Hepatocyte (in vitro differentiated cells): ENCODE data around the gene MAG. TPM values are rescaled to one million over a fixed set of nuclear protein-coding genes. Genes with fewer than 3 reads are reported as not detected.

ENCODE experiments used
- DNase-seq: peaks from one replicate; pipeline ENCODE4 v3.0.0-alpha.2; 2016; ENCODE audit warnings: low spot score
- H2AFZ ChIP-seq: fragments of 200-600 bp; sonication (generic); 2 replicates; pipeline ENCODE4 v1.6.0; 2016; ENCODE audit warnings: antibody characterized with exemption, mild to moderate bottlenecking
- H3K27ac ChIP-seq: fragments of 200-600 bp; sonication (generic); 2 replicates; pipeline ENCODE4 v1.5.1; 2016; ENCODE audit warnings: mild to moderate bottlenecking
- H3K27me3 ChIP-seq: fragments of 200-600 bp; sonication (generic); 2 replicates; pipeline ENCODE4 v1.6.1; 2016
- H3K36me3 ChIP-seq: fragments of 200-600 bp; sonication (generic); replicated peaks from 2 replicates; pipeline ENCODE4 v1.5.1; 2016; ENCODE audit warnings: low read depth; ENCODE audit not compliant: insufficient read depth
- H3K4me1 ChIP-seq: fragments of 200-600 bp; sonication (generic); 2 replicates; pipeline ENCODE4 v1.5.1; 2016; ENCODE audit warnings: mild to moderate bottlenecking, moderate library complexity; ENCODE audit not compliant: insufficient read depth
- H3K4me2 ChIP-seq: fragments of 200-600 bp; sonication (generic); 2 replicates; pipeline ENCODE4 v1.6.0; 2016
- H3K4me3 ChIP-seq: fragments of 200-600 bp; sonication (generic); 2 replicates; pipeline ENCODE4 v1.5.1; 2016; ENCODE audit warnings: mild to moderate bottlenecking
- H3K79me2 ChIP-seq: fragments of 200-600 bp; sonication (generic); 2 replicates; pipeline ENCODE4 v1.6.0; 2017; ENCODE audit warnings: mild to moderate bottlenecking
- H3K9me2 ChIP-seq: fragments of 200-600 bp; sonication (generic); replicated peaks from 2 replicates; pipeline ENCODE4 v1.6.0; 2017; ENCODE audit warnings: mild to moderate bottlenecking; ENCODE audit not compliant: insufficient read depth
- H3K9me3 ChIP-seq: fragments of 200-600 bp; sonication (generic); 2 replicates; pipeline ENCODE4 v1.5.1; 2016; ENCODE audit warnings: low read depth, mild to moderate bottlenecking
- H4K20me1 ChIP-seq: fragments of 200-600 bp; sonication (generic); 2 replicates; pipeline ENCODE4 v1.6.0; 2016; ENCODE audit warnings: mild to moderate bottlenecking; ENCODE audit not compliant: insufficient read depth, poor library complexity, severe bottlenecking
- CTCF ChIP-seq: fragments of 200-600 bp; sonication (generic); IDR thresholded peaks from 2 replicates; pipeline ENCODE4 v1.5.1; 2016; ENCODE audit warnings: antibody characterized with exemption, mild to moderate bottlenecking; ENCODE audit not compliant: poor library complexity
- EZH2 ChIP-seq: fragments of 200-600 bp; sonication (generic); IDR thresholded peaks from 2 replicates; pipeline ENCODE4 v1.6.1; 2016; ENCODE audit warnings: antibody characterized with exemption, mild to moderate bottlenecking, borderline replicate concordance
- EZH2phosphoT487 ChIP-seq: fragments of 200-600 bp; sonication (generic); IDR thresholded peaks from one replicate; pipeline ENCODE4 v1.6.1; 2018; ENCODE audit warnings: antibody characterized with exemption, mild to moderate bottlenecking, low read depth, moderate library complexity; ENCODE audit not compliant: unreplicated experiment, severe bottlenecking
- WGBS: methylation state at CpG from one replicate; pipeline ENCODE4 v1.1.6; 2016; ENCODE audit warnings: low lambda C conversion rate; ENCODE audit errors: missing lambda C conversion rate; 5-methylcytosine and 5-hydroxymethylcytosine counted together
- polyA plus RNA-seq: library from polyadenylated mRNA; unstranded; fragments of >200 nt; fragmentation: Nextera tagmentation; extraction: Ambion mirVana; gene quantifications from 2 replicates; pipeline ENCODE4 v1.2.1, GENCODE V29; 2016
- total RNA-seq: library from RNA; depleted of rRNA; stranded (reverse); fragments of >200 nt; gene quantifications from 2 replicates; pipeline ENCODE4 v1.2.3, GENCODE V29; 2014

Gene MAG
- total and polyA plus RNA-seq, 2 experiments from 2014 or later, result 0.47 TPM; not detected in 1

DNA sequence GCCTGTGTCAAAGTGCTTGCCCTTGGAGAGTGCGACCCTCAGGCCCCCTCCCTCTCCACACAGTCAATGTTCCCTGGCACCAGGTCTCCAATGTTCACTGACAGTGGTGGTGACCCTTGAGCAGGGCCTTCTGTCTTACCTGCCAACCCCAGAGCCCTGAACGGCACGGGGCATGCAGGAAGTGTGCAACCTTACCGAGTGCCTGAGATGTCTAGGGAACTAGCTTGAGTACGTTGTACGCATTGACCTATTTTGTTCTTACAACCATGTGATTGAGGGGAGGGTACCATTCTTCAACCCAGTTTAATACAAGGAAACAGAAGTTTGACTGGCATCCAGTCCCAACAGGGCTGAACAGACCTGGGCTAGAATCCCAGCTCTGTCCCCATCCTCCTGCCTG is 13.2 kb downstream of the MAG start:
- Histone ChIP-seq H3K79me2 (no peaks in the 10 kb centered on the region), H3K36me3 (no peaks in the 10 kb centered on the region), H3K27me3 (no peaks in the 10 kb centered on the region), H3K4me1 (peaks cover 19% of the 10 kb centered on the region), H3K4me3 (no peak overlapping the region), H3K27ac (no peak overlapping the region), H3K9me3 (no peaks in the 10 kb centered on the region), H4K20me1 (no peaks in the 10 kb centered on the region), H2AFZ (no peak overlapping the region), H3K9me2 (no peaks in the 10 kb centered on the region), H3K4me2 (no peak overlapping the region)
- 86% methylated on average over 6 of the region's 6 CpGs for WGBS
- TF ChIP-seq CTCF, result no peak
- no peak for TF ChIP-seq EZH2phosphoT487
- no peak for DNase-seq

DNA sequence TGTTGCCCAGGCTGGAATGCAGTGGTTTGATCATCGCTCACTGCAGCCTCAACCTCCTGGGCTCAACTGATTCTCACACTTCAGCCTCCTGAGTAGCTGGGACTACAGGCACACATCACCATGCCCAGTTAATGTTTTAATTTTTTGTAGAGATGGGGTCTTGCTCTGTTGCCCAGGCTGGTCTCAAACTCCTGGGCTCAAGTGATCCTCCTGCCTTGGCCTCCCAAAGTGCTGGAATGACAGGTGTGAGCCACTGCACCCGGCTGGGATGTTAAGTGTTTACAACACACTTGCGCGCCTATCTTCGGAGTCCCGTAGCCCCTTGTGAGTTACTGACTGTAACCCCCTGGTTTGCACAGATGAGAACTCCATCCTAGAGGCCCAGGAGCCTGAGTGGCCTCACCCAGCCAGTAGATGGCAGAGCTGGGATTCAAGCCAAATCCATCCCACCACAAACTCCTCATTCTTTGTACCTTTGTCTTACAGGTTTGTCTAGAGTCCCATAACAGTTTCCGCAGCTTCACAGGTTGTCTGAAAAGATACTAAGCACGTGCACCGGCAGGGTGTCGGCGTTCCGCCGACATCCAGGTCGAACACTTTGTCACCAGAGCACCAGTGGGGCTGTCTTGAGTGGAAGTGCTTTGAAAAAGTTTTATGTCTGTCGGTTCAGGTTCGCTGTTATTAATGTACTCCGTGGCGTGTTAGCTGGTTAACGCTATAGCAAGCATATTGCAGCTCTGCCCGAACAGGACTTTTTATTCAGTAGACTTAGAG is 14.7 kb downstream of the MAG start:
- TF ChIP-seq CTCF (peak; percentile 38), EZH2 (no peak)
- no peaks in the 10 kb centered on the region for H3K9me3 ChIP-seq
- no peaks in the 10 kb centered on the region for H3K9me2 ChIP-seq
- no peak overlapping the region for H3K4me2 ChIP-seq
- H2AFZ ChIP-seq, result no peak overlapping the region
- no peak for DNase-seq
- H3K27ac ChIP-seq, result no peak overlapping the region
- no peaks in the 10 kb centered on the region for H3K79me2 ChIP-seq
- no peak overlapping the region for H3K4me3 ChIP-seq
- H4K20me1 ChIP-seq, result no peaks in the 10 kb centered on the region
- H3K4me1 ChIP-seq, result peaks cover 23% of the 10 kb centered on the region
- H3K27me3 ChIP-seq, result no peaks in the 10 kb centered on the region
- 82% methylated on average over 20 of the region's 20 CpGs for WGBS
- no peaks in the 10 kb centered on the region for H3K36me3 ChIP-seq

GRCh38 chr19:35307931-35308330 is 16.0 kb downstream of the MAG start:
- Histone ChIP-seq H3K27me3 (no peaks in the 10 kb centered on the region), H2AFZ (no peak overlapping the region), H3K36me3 (no peaks in the 10 kb centered on the region), H3K9me2 (no peaks in the 10 kb centered on the region), H3K9me3 (no peaks in the 10 kb centered on the region), H3K79me2 (no peaks in the 10 kb centered on the region), H3K4me1 (peaks cover 27% of the 10 kb centered on the region), H3K27ac (no peak overlapping the region), H4K20me1 (no peaks in the 10 kb centered on the region), H3K4me2 (no peak overlapping the region), H3K4me3 (no peak overlapping the region)
- TF ChIP-seq EZH2 (no peak), EZH2phosphoT487 (no peak), CTCF (no peak)
- no peak for DNase-seq
- WGBS, result 55% methylated on average over 10 of the region's 10 CpGs
